NCI-H2227 (cell line): Measurements from ENCODE around the gene LIM2.

Experiments
- DNase-seq: peaks from one replicate; lab custom pipeline; 2025; ENCODE audit not compliant: unreplicated experiment; lab: John Stamatoyannopoulos, UW

Gene LIM2

GRCh38 chr19:51366389-51367254 is 21.2 kb downstream of the LIM2 start:
- DNase-seq, result peak; percentile 94

GRCh38 chr19:51365965-51366388 is 21.8 kb downstream of the LIM2 start, which contains the start of gene ETFB:
TSS of gene ETFB (minus strand) at chr19:51366388. CDS start at chr19:51366326, 62 bp downstream.
- no peak for DNase-seq

GRCh38 chr19:51365211-51365964 is 22.4 kb downstream of the LIM2 start:
- DNase-seq, result peak; percentile 1

- no peak for DNase-seq
Measured at GRCh38 chr19:51364200-51365106, 23.3 kb downstream of the LIM2 start.

- no peak for DNase-seq
Measured at GRCh38 chr19:51361239-51361638, 26.5 kb downstream of the LIM2 start.

- no peak for DNase-seq
Measured at GRCh38 chr19:51359294-51359693, 28.5 kb downstream of the LIM2 start.

- DNase-seq, result no peak
Measured at GRCh38 chr19:51357952-51358351, 29.8 kb downstream of the LIM2 start.

- no peak for DNase-seq
Measured at GRCh38 chr19:51356159-51356801, 31.5 kb downstream of the LIM2 start.

GRCh38 chr19:51354742-51355148 is 33.0 kb downstream of the LIM2 start:
- peak; percentile 80 for DNase-seq

GRCh38 chr19:51354103-51354741 is 33.6 kb downstream of the LIM2 start:
- peak; percentile 18 for DNase-seq

- DNase-seq, result no peak
Measured at GRCh38 chr19:51352783-51353360, 34.9 kb downstream of the LIM2 start.

- no peak for DNase-seq
Measured at GRCh38 chr19:51351266-51351990, 36.3 kb downstream of the LIM2 start.

- no peak for DNase-seq
Measured at GRCh38 chr19:51347209-51347928, 40.4 kb downstream of the LIM2 start.

- DNase-seq, result no peak
Measured at GRCh38 chr19:51346742-51347141, 41.0 kb downstream of the LIM2 start.

GRCh38 chr19:51345076-51345620 is 42.6 kb downstream of the LIM2 start:
- DNase-seq, result no peak

GRCh38 chr19:51342631-51343569 is 44.9 kb downstream of the LIM2 start:
- DNase-seq, result no peak
